DOHH2 (cell line): ENCODE measurements around the gene NAA20.

Experiments used
- H3F3A ChIP-seq: fragments of 200-600 bp; sonication (generic), shearing (Covaris generic); 2 replicates; pipeline ENCODE4 v1.6.0; 2016; ENCODE audit warnings: antibody characterized with exemption, mild to moderate bottlenecking; ENCODE audit not compliant: control insufficient read depth, insufficient read depth
- H3K27ac ChIP-seq: fragments of 200-600 bp; sonication (generic); 2 replicates; pipeline ENCODE4 v1.5.1; 2014; ENCODE audit warnings: low read depth, mild to moderate bottlenecking, low read length, moderate library complexity
- H3K27me3 ChIP-seq: fragments of 200-600 bp; sonication (generic); 2 replicates; pipeline ENCODE4 v1.6.1; 2014; ENCODE audit warnings: mild to moderate bottlenecking, low read length, mixed read lengths; ENCODE audit not compliant: control insufficient read depth
- H3K36me3 ChIP-seq: fragments of 200-600 bp; sonication (generic); 2 replicates; pipeline ENCODE4 v1.6.1; 2014; ENCODE audit warnings: mild to moderate bottlenecking, low read length, moderate library complexity, mixed read lengths; ENCODE audit not compliant: control insufficient read depth
- H3K4me1 ChIP-seq: fragments of 200-600 bp; sonication (generic); 2 replicates; pipeline ENCODE4 v1.6.1; 2014; ENCODE audit warnings: mild to moderate bottlenecking, low read length, mixed read lengths; ENCODE audit not compliant: control insufficient read depth
- H3K4me2 ChIP-seq: fragments of 200-600 bp; sonication (generic); 2 replicates; pipeline ENCODE4 v1.6.0; 2014; ENCODE audit warnings: mild to moderate bottlenecking, low read length, moderate library complexity
- H3K4me3 ChIP-seq: fragments of 200-600 bp; sonication (generic); 2 replicates; pipeline ENCODE4 v1.5.1; 2014; ENCODE audit warnings: mild to moderate bottlenecking, low read length, mixed read lengths
- H3K79me2 ChIP-seq: fragments of 200-600 bp; sonication (generic); 2 replicates; pipeline ENCODE4 v1.6.1; 2014; ENCODE audit warnings: mild to moderate bottlenecking, low read length, mixed read lengths; ENCODE audit not compliant: control insufficient read depth
- H3K9me2 ChIP-seq: fragments of 200-600 bp; sonication (generic); replicated peaks from 2 replicates; pipeline ENCODE4 v1.6.1; 2014; ENCODE audit warnings: mild to moderate bottlenecking, low read length, mixed read lengths; ENCODE audit not compliant: control insufficient read depth
- H3K9me3 ChIP-seq: fragments of 200-600 bp; sonication (generic); 2 replicates; pipeline ENCODE4 v1.6.1; 2014; ENCODE audit warnings: antibody characterized with exemption, low read length, mixed read lengths; ENCODE audit not compliant: control insufficient read depth, insufficient read depth
- H4K20me1 ChIP-seq: fragments of 200-600 bp; sonication (generic); 2 replicates; pipeline ENCODE4 v1.6.0; 2014; ENCODE audit warnings: low read depth, mild to moderate bottlenecking, antibody characterized with exemption, low read length, moderate library complexity; ENCODE audit not compliant: control insufficient read depth, insufficient read depth
- CTCF ChIP-seq: fragments of 200-600 bp; sonication (generic); IDR thresholded peaks from one replicate; pipeline ENCODE4 v1.5.1; 2014; ENCODE audit warnings: antibody characterized with exemption, mild to moderate bottlenecking, low read depth, low read length; ENCODE audit not compliant: poor library complexity, severe bottlenecking
- EZH2phosphoT487 ChIP-seq: fragments of 200-600 bp; sonication (generic); IDR thresholded peaks from 2 replicates; pipeline ENCODE4 v1.6.1; 2017; ENCODE audit warnings: borderline replicate concordance, mild to moderate bottlenecking, antibody characterized with exemption, low read length, moderate library complexity, mixed read lengths

Gene NAA20

GRCh38 chr20:19976595-19977372 is 40.4 kb upstream of the NAA20 start:
- no peaks in the 10 kb centered on the region for H3F3A ChIP-seq
- TF ChIP-seq CTCF (no peak), EZH2phosphoT487 (no peak)
- H3K27ac ChIP-seq, result no peak overlapping the region
- no peak overlapping the region for H3K4me2 ChIP-seq
- H3K9me3 ChIP-seq, result no peaks in the 10 kb centered on the region
- no peaks in the 10 kb centered on the region for H3K27me3 ChIP-seq
- no peaks in the 10 kb centered on the region for H3K79me2 ChIP-seq
- H4K20me1 ChIP-seq, result no peaks in the 10 kb centered on the region
- H3K9me2 ChIP-seq, result no peaks in the 10 kb centered on the region
- no peaks in the 10 kb centered on the region for H3K4me1 ChIP-seq
- H3K4me3 ChIP-seq, result no peak overlapping the region
- H3K36me3 ChIP-seq, result no peaks in the 10 kb centered on the region

GRCh38 chr20:19977373-19977770 is 39.8 kb upstream of the NAA20 start:
- Histone ChIP-seq H3K79me2 (no peaks in the 10 kb centered on the region), H3K27ac (no peak overlapping the region), H3K4me2 (no peak overlapping the region), H3K4me1 (no peaks in the 10 kb centered on the region), H4K20me1 (no peaks in the 10 kb centered on the region), H3K36me3 (no peaks in the 10 kb centered on the region), H3K27me3 (0 out of 2 replicates have a peak, but pooled peaks cover under 1% of the 10 kb centered on the region), H3F3A (no peaks in the 10 kb centered on the region), H3K4me3 (no peak overlapping the region), H3K9me2 (no peaks in the 10 kb centered on the region), H3K9me3 (no peaks in the 10 kb centered on the region)
- no peak for TF ChIP-seq CTCF
- no peak for TF ChIP-seq EZH2phosphoT487

- H3K79me2 ChIP-seq, result no peaks in the 10 kb centered on the region
- H3K9me3 ChIP-seq, result no peaks in the 10 kb centered on the region
- no peak overlapping the region for H3K27ac ChIP-seq
- no peaks in the 10 kb centered on the region for H4K20me1 ChIP-seq
- no peaks in the 10 kb centered on the region for H3K9me2 ChIP-seq
- TF ChIP-seq CTCF (no peak), EZH2phosphoT487 (no peak)
- no peaks in the 10 kb centered on the region for H3K4me1 ChIP-seq
- no peaks in the 10 kb centered on the region for H3F3A ChIP-seq
- H3K4me2 ChIP-seq, result no peak overlapping the region
- H3K4me3 ChIP-seq, result no peak overlapping the region
- H3K27me3 ChIP-seq, result 0 out of 2 replicates have a peak, but pooled peaks cover 2% of the 10 kb centered on the region
- no peaks in the 10 kb centered on the region for H3K36me3 ChIP-seq
Observed at GRCh38 chr20:19978511-19979210, 38.5 kb upstream of the NAA20 start.
